ENCODE results near the gene TPK1.

The TPK1 gene

DNA sequence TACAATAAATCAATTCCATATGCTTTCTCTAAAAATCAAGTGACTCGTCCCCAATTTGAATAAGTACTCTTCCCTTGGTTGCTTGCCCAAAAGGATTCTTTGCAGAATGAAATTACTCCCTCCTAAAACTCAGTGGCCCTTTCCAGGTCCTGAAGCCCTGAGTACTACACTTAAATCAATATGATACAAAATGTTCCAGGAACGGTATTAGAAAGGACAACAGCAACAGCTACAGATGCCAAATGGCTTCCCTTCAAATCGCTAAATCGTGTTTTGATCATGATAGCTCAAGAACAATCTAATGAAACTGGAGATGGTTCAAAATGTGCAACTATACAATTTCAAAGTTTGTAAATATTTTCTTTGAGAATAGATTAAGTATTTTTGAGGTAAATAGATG lies 59.4 kb downstream of the TPK1 start:
- no peaks in the 10 kb centered on the region for H3K36me3 ChIP-seq (ENCODE audit: control insufficient read depth, insufficient read depth, low read length)
- TF ChIP-seq, protein P1, sequence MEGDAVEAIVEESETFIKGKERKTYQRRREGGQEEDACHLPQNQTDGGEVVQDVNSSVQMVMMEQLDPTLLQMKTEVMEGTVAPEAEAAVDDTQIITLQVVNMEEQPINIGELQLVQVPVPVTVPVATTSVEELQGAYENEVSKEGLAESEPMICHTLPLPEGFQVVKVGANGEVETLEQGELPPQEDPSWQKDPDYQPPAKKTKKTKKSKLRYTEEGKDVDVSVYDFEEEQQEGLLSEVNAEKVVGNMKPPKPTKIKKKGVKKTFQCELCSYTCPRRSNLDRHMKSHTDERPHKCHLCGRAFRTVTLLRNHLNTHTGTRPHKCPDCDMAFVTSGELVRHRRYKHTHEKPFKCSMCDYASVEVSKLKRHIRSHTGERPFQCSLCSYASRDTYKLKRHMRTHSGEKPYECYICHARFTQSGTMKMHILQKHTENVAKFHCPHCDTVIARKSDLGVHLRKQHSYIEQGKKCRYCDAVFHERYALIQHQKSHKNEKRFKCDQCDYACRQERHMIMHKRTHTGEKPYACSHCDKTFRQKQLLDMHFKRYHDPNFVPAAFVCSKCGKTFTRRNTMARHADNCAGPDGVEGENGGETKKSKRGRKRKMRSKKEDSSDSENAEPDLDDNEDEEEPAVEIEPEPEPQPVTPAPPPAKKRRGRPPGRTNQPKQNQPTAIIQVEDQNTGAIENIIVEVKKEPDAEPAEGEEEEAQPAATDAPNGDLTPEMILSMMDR (IDR thresholded peaks at IDR 0.05; ENCODE audit: insufficient read depth, low read length, poor library complexity, severe bottlenecking), result no peak
- no peaks in the 10 kb centered on the region for H3K27me3 ChIP-seq (replicated peaks; ENCODE audit: control insufficient read depth, insufficient read depth, low read length)
- no peak overlapping the region for H3K4me3 ChIP-seq (replicated peaks; ENCODE audit: low read depth, low read length)
- DNase-seq (ENCODE audit: extremely low read depth, insufficient read length), result no peak

DNA sequence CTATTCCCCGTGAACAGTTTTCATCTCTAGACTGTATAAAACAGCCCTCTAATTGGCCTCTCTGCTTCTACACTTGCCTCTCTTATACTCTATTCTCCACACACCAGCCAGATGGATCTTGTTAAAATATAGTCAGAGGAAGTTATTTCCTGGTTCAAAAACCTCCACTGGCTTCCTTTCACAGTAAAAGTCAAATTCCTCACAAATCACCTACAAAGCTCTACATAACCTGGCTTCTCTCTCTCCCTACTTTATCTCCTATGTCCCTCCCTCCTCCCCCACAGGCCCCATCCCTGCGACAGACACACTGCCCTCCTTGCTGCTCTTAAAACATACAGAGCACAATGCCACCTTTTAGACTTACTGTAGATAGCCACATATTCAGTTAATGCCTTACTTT lies 60.1 kb downstream of the TPK1 start:
- Histone ChIP-seq H3K36me3 (ENCODE audit: control insufficient read depth, insufficient read depth, low read length) (no peaks in the 10 kb centered on the region), H3K27me3 (replicated peaks; ENCODE audit: control insufficient read depth, insufficient read depth, low read length) (no peaks in the 10 kb centered on the region), H3K4me3 (replicated peaks; ENCODE audit: low read depth, low read length) (no peak overlapping the region)
- DNase-seq (ENCODE audit: extremely low read depth, insufficient read length), result no peak
- TF ChIP-seq, protein P1 (IDR thresholded peaks at IDR 0.05; ENCODE audit: insufficient read depth, low read length, poor library complexity, severe bottlenecking), result no peak

DNA sequence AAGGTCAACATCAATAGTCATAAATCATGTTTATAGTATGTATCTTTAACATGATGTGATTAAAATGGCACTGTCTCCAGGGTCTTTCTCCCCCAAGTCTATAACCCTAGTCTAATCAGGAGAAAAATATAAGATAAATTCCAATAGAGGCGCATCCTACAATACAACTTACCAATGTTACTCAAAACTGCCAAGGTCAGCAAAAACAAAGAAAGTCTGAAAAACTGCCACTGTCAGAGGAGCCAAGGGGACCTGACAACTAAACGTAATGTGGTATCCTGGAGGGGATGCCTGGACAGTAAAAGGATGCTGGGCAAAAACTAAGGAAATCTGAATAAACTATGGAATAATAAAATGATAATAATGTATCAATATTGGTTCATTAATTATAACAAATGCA lies 63.9 kb downstream of the TPK1 start:
- no peak overlapping the region for H3K4me3 ChIP-seq (replicated peaks; ENCODE audit: low read depth, low read length)
- DNase-seq (ENCODE audit: extremely low read depth, insufficient read length), result no peak
- TF ChIP-seq, protein P1 (IDR thresholded peaks at IDR 0.05; ENCODE audit: insufficient read depth, low read length, poor library complexity, severe bottlenecking), result no peak
- H3K36me3 ChIP-seq (ENCODE audit: control insufficient read depth, insufficient read depth, low read length), result no peaks in the 10 kb centered on the region
- no peaks in the 10 kb centered on the region for H3K27me3 ChIP-seq (replicated peaks; ENCODE audit: control insufficient read depth, insufficient read depth, low read length)

DNA sequence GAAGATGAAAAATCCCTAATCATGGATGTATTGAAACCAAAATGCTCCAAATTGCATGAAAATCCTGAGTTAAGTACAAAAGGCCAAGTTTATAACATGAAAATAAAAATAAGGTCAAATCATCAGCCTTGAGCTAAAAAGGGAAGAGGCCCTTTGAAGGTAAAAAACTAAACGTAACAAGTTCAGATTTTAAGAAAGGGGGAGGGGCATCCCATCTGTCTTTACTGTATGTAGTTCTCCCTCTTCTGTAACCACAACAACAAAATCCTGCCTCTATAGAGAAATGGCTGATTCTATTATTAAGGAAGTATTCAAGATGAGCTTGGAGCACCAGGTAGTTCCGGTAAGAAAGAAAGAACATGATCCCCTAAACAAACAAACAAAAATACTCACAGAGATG lies 64.7 kb downstream of the TPK1 start:
- no peak for DNase-seq (ENCODE audit: extremely low read depth, insufficient read length)
- H3K36me3 ChIP-seq (ENCODE audit: control insufficient read depth, insufficient read depth, low read length), result no peaks in the 10 kb centered on the region
- no peaks in the 10 kb centered on the region for H3K27me3 ChIP-seq (replicated peaks; ENCODE audit: control insufficient read depth, insufficient read depth, low read length)
- no peak overlapping the region for H3K4me3 ChIP-seq (replicated peaks; ENCODE audit: low read depth, low read length)
- TF ChIP-seq, protein P1 (IDR thresholded peaks at IDR 0.05; ENCODE audit: insufficient read depth, low read length, poor library complexity, severe bottlenecking), result no peak

DNA sequence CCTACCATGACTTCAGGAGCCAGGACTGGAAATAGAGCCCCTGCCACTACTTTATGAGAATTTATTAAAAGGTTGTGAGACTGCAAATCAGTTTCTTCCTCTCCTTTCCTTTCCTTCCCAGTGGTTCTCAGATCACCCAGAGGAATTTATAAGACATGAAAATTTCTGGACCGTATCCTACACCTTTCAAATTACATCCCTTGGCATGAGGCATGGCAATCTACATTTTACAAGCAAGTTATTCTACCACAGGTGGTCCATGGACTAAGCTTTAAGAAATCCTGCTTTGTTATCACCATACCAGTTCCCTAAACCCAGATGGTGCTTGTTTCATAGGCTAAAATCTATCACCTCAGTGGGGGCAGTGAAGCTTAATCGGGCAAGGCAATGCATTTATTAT lies 66.5 kb downstream of the TPK1 start:
- TF ChIP-seq, protein P1 (IDR thresholded peaks at IDR 0.05; ENCODE audit: insufficient read depth, low read length, poor library complexity, severe bottlenecking), result no peak
- Histone ChIP-seq H3K27me3 (replicated peaks; ENCODE audit: control insufficient read depth, insufficient read depth, low read length) (no peaks in the 10 kb centered on the region), H3K36me3 (ENCODE audit: control insufficient read depth, insufficient read depth, low read length) (no peaks in the 10 kb centered on the region), H3K4me3 (replicated peaks; ENCODE audit: low read depth, low read length) (no peak overlapping the region)
- DNase-seq (ENCODE audit: extremely low read depth, insufficient read length), result no peak

DNA sequence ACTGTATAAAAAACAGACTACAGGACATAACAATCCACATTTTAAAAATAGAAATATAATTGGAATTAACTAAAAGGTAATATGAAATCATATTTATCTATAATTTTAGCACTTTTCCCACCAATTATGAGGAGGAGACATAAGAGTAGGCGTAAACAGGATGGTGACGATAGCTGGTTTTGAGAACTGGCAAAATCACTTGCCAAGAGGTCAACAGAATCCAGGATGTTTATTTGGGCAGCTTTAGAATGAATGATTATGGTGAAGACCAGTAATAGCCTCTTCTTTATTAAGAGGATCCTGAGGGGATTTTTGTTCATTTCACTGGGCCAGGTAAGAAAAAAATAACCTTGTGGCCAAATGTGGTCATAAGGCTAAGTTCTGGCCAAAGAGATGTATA lies 67.2 kb downstream of the TPK1 start:
- Histone ChIP-seq H3K36me3 (ENCODE audit: control insufficient read depth, insufficient read depth, low read length) (no peaks in the 10 kb centered on the region), H3K27me3 (replicated peaks; ENCODE audit: control insufficient read depth, insufficient read depth, low read length) (no peaks in the 10 kb centered on the region), H3K4me3 (replicated peaks; ENCODE audit: low read depth, low read length) (no peak overlapping the region)
- TF ChIP-seq, protein P1 (IDR thresholded peaks at IDR 0.05; ENCODE audit: insufficient read depth, low read length, poor library complexity, severe bottlenecking), result no peak
- DNase-seq (ENCODE audit: extremely low read depth, insufficient read length), result no peak
